HS-27A (cell line): ENCODE measurements around the gene POU4F3.

ENCODE experiments used
- DNase-seq: peaks from one replicate; pipeline ENCODE4 v3.0.0-alpha.2; 2012; ENCODE audit warnings: low read depth, missing footprints

The POU4F3 gene

DNA sequence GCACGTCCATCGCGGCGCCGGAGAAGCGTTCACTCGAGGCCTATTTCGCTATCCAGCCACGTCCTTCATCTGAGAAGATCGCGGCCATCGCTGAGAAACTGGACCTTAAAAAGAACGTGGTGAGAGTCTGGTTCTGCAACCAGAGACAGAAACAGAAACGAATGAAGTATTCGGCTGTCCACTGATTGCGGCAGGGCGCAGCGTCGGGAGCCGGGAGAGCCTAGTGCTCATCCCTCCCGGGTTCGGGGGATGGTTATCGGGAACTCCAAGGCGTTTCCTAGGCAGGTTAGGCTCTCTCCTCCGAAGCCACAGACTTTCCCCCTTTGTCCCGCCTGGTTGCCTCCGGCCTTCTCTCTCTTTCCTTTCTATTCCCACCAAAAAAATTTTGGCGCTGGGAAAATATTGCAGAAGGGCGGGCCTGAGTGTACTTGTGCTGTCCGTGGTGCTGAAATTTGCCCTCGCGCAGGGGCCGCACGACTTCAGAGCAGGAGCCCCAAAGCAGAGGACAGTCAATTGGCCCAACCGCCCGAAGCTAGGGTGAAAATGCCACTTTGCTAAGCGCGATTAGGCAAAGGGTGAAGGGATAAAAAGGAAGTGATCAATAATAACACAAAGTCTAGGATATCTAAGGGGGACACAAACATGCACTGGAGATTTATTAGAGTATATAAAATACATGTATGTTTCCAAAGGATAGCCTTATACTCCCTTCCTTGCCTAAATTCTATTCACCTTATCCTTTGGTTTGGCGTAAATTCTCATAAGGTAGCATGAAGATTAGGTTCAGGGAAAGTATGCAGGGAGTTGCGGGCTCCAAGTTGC, 1.8 kb downstream of the POU4F3 start:
- DNase-seq, result no peak

DNA sequence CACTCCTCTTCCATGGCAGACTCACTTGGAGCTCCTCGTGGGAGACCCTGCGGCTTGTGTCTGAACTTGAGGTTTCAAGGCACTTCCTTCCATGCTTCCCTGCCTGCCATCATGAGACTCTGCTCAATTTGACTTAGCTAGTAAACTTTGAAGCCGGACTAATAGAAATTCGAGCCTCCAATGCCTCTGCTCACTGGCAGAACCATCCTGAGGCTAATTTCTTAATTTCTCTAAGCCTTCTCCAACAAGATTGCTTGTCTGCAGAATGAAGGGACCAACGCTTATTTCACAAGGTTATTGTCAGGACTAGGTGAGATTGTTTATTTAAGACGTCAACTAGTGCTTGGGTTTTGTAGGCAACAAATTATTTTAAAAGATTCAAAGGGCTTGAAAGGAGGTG, 3.2 kb downstream of the POU4F3 start:
- DNase-seq, result no peak

DNA sequence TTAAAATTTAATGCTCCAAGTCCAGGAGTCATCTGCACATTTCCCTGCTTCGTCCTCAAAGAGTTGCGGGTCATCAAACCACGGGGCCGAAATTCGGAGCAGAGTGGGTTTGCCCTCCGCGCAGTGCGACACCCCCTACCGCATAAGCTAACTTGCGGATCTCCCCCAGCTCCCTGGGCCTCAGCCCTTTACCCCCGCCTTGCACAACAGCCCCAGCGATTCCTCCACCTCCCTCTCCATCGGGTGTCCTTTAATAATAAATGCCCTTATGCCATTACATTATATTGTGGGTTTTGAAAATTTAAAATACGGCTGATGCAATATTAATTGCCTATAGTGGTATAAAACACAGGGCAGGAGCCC, 3.9 kb downstream of the POU4F3 start:
- DNase-seq, result no peak

GRCh38 chr5:146342882-146343865, 4.5 kb downstream of the POU4F3 start:
- DNase-seq, result no peak

GRCh38 chr5:146344155-146345118, 5.8 kb downstream of the POU4F3 start:
- no peak for DNase-seq

- no peak for DNase-seq
These were observed 6.6 kb downstream of the POU4F3 start for GRCh38 chr5:146345240-146345577.

GRCh38 chr5:146345578-146346366, 7.1 kb downstream of the POU4F3 start:
- DNase-seq, result no peak

GRCh38 chr5:146357126-146357525, 18.5 kb downstream of the POU4F3 start:
- DNase-seq, result no peak

DNA sequence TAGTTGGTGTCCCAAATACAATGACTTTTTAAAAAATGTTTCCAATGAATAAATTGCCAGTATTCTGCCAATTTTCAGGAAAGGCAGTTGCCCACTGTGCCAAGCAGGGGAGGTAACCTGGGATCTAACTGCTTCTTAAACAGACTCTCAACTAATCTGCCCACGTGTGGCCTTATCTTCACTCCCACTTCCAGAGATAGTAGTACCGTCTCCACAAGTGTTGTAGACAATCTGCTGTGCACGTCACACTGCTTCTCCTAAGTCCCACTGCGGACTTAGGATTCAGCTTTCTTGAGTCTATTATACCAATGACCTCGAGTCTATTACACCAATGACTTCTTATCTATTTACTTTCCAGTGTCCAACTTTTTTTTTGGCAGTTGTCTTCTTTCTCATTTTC, 21.2 kb downstream of the POU4F3 start:
- DNase-seq, result no peak

- no peak for DNase-seq
These were observed 24.7 kb downstream of the POU4F3 start for GRCh38 chr5:146363161-146363874.

- DNase-seq, result no peak
These were observed 27.0 kb downstream of the POU4F3 start for GRCh38 chr5:146365618-146366017.

DNA sequence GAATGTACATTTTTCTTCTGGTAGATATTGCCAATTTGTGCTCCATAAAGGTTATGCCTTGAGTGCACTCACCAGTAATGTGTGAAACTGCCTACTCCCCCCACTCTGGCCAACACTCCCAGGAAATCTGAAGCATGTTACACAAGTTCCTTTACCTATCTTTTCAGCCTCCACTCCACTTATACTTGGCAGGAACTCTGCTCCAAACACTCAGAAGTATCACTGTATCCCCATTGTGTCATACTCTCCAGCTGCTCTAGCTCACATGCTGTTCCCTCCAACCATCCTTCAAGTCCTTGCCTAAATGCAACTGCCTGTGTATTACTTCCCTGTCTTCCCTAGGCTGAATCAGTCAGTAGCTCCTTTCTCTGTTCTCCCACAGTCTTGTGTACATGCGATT, 28.3 kb downstream of the POU4F3 start:
- no peak for DNase-seq

DNA sequence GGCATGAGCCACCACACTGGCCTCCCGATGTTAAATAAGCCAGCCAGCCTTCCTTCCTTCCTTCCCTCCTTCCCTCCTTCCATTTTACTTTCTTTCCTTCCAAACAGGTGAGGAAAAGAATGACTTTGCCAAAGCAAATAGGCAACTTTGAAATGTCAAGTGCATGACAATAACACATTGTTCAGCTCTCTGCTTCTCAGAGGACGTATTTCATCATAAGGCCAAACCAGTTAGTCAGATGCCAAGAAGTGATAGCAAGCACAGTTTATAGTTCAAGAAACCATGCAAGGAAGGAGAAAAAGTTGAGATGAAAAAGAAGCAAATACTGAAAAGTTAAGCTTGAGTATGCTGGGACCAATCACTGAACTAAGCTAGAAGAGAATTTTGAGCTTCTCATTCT, 29.5 kb downstream of the POU4F3 start:
- no peak for DNase-seq

DNA sequence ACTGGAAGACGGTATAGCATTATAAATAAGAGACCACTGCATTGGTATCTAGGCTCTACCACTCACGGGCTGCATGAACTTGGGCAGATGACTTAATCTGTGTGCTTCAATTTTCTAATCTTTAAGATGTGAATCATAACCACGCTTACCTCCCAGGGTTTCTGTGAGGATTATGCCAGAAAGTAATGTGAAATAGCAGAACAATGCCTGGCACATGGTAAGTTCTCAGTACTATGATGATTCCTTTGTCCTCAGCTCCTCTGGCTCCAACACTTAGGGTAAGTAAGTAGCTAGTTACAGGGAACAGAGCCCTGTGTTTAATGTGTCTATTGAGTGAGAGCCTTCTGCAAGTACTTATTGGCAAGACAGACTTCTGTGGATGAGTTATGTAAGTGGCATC, 31.1 kb downstream of the POU4F3 start:
- peak; percentile 14 for DNase-seq

GRCh38 chr5:146376821-146377220, 38.2 kb downstream of the POU4F3 start:
- DNase-seq, result no peak

GRCh38 chr5:146378986-146379385, 40.3 kb downstream of the POU4F3 start:
- no peak for DNase-seq

DNA sequence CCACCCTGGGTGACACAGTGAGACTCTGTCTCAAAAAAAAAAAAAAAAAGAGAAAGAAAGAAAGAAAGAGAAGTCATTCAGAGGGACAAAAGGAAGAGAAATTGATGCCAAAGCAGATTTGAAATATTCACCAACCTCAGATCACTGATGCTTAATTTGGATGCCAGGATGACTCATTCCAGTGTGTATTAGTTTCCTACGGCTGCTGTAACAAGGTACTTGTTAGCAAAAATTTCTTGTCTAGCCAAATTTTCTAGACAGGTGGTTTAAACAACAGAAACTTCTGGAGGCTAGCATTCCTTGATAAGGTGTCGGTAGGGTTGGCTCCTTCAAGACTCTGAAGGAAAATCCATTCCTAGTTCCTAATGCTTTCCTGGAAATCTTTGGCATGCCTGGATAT, 42.1 kb downstream of the POU4F3 start:
- no peak for DNase-seq

DNA sequence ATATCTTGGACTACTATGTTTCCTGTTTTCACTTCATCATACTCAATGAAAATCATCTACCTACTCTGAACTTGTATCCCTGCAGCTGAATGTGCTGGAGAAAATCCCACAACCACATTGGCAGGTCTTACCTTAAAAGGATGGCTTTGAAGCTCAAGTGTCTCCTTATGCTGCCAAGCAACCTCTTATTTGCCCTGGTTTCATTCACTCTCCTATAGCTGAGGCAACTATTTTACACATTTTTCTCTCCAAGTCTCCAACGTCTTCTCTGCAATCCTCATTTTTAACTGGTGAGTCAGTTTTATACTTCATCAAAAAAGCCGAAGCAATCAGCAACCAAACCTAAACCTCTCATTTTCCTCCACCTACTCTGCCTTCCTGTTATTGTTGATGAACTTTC, 49.7 kb downstream of the POU4F3 start:
- DNase-seq, result peak; percentile 7

DNA sequence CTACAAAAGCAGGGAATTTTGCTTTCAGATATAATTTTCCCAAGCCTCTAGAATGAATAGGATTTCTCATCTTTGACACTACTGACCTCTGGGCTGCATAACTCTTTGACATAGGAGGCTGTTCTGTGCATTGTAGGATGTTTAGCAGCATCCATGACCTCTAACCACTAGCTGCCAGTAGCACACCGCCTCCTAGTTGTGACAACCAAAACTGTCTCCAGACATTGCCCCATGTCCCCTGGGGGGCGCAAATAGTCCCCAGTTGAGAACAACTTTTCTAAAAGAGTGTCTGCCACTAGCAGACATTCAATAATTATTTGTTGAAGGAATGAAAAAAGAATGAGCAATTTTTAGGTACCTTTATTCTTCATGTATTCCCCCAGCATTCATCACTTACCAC, 51.8 kb downstream of the POU4F3 start:
- DNase-seq, result no peak
